ENCODE results near the gene SIDT2.

GRCh38 chr11:117146521-117146920, 32.0 kb upstream of the SIDT2 start:
- no peak for TF ChIP-seq CTCF (IDR thresholded peaks at IDR 0.05; ENCODE audit: control extremely low read depth in 1 of 3, insufficient read depth in 1 of 3, low read depth in 1 of 3, low read length in 3 of 3)
- no peak for TF ChIP-seq YY1 (IDR thresholded peaks at IDR 0.05; ENCODE audit: low read depth, low read length)
- TF ChIP-seq FOSL1 (IDR thresholded peaks at IDR 0.05; ENCODE audit: insufficient read depth, low read depth, low read length), result no peak
- TF ChIP-seq POLR2A (IDR thresholded peaks at IDR 0.05; ENCODE audit: control extremely low read depth in 1 of 2, low read depth in 2 of 2, low read length in 2 of 2), result no peak
- TF ChIP-seq TEAD4 (IDR thresholded peaks at IDR 0.05; ENCODE audit: low read depth, low read length), result no peak

Measured in H1 (cell line).